Activated CD4-positive, alpha-beta T cell treated with anti-CD3 and anti-CD28 coated beads, Interleukin-2, amount 10 ng/mL, durations not matched to agents 24 days and 14 days (primary cell): Measurements from ENCODE around the gene CCS. TPM values are rescaled to one million over a fixed set of nuclear protein-coding genes. Genes with fewer than 3 reads are reported as not detected.

Experiments
- total RNA-seq: library from RNA; stranded (reverse); gene quantifications from 2 replicates; pipeline ENCODE4 v1.2.3, GENCODE V29; 2022

Gene CCS
- total RNA-seq, 1 donor from 2014 or later = 28.3 TPM

Other genes with a start within 250 kb of the CCS start
- 55.6 and 58.4 TPM in 2 replicates for gene BRMS1, start 248.1 kb upstream of the CCS start, total RNA-seq
- gene B4GAT1, start 245.6 kb upstream of the CCS start, total RNA-seq = 10.8 and 11.1 TPM in 2 replicates
- gene SLC29A2, start 221.4 kb upstream of the CCS start, total RNA-seq = 17.4 and 18.9 TPM in 2 replicates
- gene NPAS4, start 172.2 kb upstream of the CCS start, total RNA-seq = 0.09 TPM in 1 of 2 replicates, not detected in the other
- 102 TPM in 2 replicates for gene MRPL11, start 154.3 kb upstream of the CCS start, total RNA-seq
- 16.1 and 18.3 TPM in 2 replicates for gene PELI3, start 126.3 kb upstream of the CCS start, total RNA-seq
- 97.1 and 106 TPM in 2 replicates for gene DPP3, start 112.8 kb upstream of the CCS start, total RNA-seq
- 17.6 and 18.3 TPM in 2 replicates for gene BBS1, start 82.5 kb upstream of the CCS start, total RNA-seq
- gene ZDHHC24, start 47.1 kb upstream of the CCS start, total RNA-seq = 12.2 and 13.9 TPM in 2 replicates
- gene ACTN3, start 46.3 kb upstream of the CCS start, total RNA-seq = 0.07 TPM in 2 replicates
- gene CTSF, start 24.6 kb upstream of the CCS start, total RNA-seq = 0.68 and 1.2 TPM in 2 replicates
- gene CCDC87, start 122 bp upstream of the CCS start, total RNA-seq = 0.19 and 0.21 TPM in 2 replicates
- gene RBM14, start 23.4 kb downstream of the CCS start, total RNA-seq = 209 and 214 TPM in 2 replicates
- 109 and 133 TPM in 2 replicates for gene RBM4, start 45.5 kb downstream of the CCS start, total RNA-seq
- 15.6 and 16.0 TPM in 2 replicates for gene RBM4B, start 84.7 kb downstream of the CCS start, total RNA-seq
- gene SPTBN2, start 136.0 kb downstream of the CCS start, total RNA-seq = 0.88 and 1.6 TPM in 2 replicates